HG03442 (cell line): ENCODE results near the gene LRRN3.
"Not testable (repeated sequence)": the region's sequence is repeated elsewhere in the genome, so short reads cannot be mapped to it uniquely, and the experiment has no call there.

Source experiments
- ATAC-seq: cut with Tn5 transposase; IDR thresholded peaks from one replicate; pipeline ENCODE4 v1.9.1; 2021; ENCODE audit warnings: mild to moderate bottlenecking, moderate library complexity; ENCODE audit not compliant: unreplicated experiment

LRRN3 gene

GRCh38 chr7:111090846-111091245, at the start of gene LRRN3:
LRRN3 (plus strand) TSS chr7:111091127; CDS start chr7:111122773, 31,646 bp downstream.
- no peak for ATAC-seq

- ATAC-seq: no peak
Measured at GRCh38 chr7:111041577-111041976, 49.4 kb upstream of the LRRN3 start.

- no peak for ATAC-seq
Measured at GRCh38 chr7:111042842-111043241, 48.1 kb upstream of the LRRN3 start.

- no peak for ATAC-seq
Measured at GRCh38 chr7:111043561-111043960, 47.4 kb upstream of the LRRN3 start.

GRCh38 chr7:111045449-111045848, 45.5 kb upstream of the LRRN3 start:
- no peak for ATAC-seq

- no peak for ATAC-seq
Measured at GRCh38 chr7:111047595-111047994, 43.3 kb upstream of the LRRN3 start.

GRCh38 chr7:111049971-111050680, 40.8 kb upstream of the LRRN3 start:
- ATAC-seq: no peak

GRCh38 chr7:111050875-111051416, 40.0 kb upstream of the LRRN3 start:
- no peak for ATAC-seq

- no peak for ATAC-seq
Measured at GRCh38 chr7:111051832-111052231, 39.1 kb upstream of the LRRN3 start.

- ATAC-seq: no peak
Measured at GRCh38 chr7:111053035-111053434, 37.9 kb upstream of the LRRN3 start.

- ATAC-seq: no peak
Measured at GRCh38 chr7:111056371-111056770, 34.6 kb upstream of the LRRN3 start.

- no peak for ATAC-seq
Measured at GRCh38 chr7:111057066-111057465, 33.9 kb upstream of the LRRN3 start.

- ATAC-seq: no peak
Measured at GRCh38 chr7:111059833-111060232, 31.1 kb upstream of the LRRN3 start.

- no peak for ATAC-seq
Measured at GRCh38 chr7:111063166-111063565, 27.8 kb upstream of the LRRN3 start.

- no peak for ATAC-seq
Measured at GRCh38 chr7:111067251-111067650, 23.7 kb upstream of the LRRN3 start.

- ATAC-seq: no peak
Measured at GRCh38 chr7:111067682-111068081, 23.2 kb upstream of the LRRN3 start.

GRCh38 chr7:111068618-111069017, 22.3 kb upstream of the LRRN3 start:
- ATAC-seq: no peak

- ATAC-seq: no peak
Measured at GRCh38 chr7:111071556-111071955, 19.4 kb upstream of the LRRN3 start.

- not testable (repeated sequence) for ATAC-seq
Measured at GRCh38 chr7:111072658-111073057, 18.3 kb upstream of the LRRN3 start.

- ATAC-seq: no peak
Measured at GRCh38 chr7:111074071-111074747, 16.7 kb upstream of the LRRN3 start.

GRCh38 chr7:111074748-111075146, 16.2 kb upstream of the LRRN3 start:
- ATAC-seq: no peak

- ATAC-seq: no peak
Measured at GRCh38 chr7:111075498-111075897, 15.4 kb upstream of the LRRN3 start.
